ENCODE measurements around the gene IYD.
"Not testable (repeated sequence)": the region's sequence is repeated elsewhere in the genome, so short reads cannot be mapped to it uniquely, and the experiment has no call there.

Gene IYD

DNA sequence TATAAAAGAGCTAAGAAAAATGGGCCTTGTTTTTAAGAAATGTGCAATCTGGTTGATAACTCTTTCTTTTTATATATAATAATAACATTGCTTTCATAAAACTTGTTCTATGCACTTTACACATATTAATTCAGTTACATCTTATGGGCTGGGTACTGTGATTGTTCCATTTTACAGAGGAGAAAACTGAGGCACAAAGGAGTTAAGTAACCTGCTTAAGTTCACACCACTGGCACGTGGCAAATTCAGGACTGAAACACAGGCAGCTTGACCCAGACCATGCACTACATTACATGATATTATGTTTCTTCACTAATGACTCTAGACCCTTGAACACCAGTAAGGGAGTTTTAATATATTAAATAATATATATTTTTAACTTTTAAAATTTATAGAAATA is 15.4 kb upstream of the IYD start:
- no peaks in the 10 kb centered on the region for H3K4me1 ChIP-seq (ENCODE audit: control insufficient read depth, insufficient read depth, low read length)
- H3K36me3 ChIP-seq (ENCODE audit: control insufficient read depth, insufficient read depth, low read length): no peaks in the 10 kb centered on the region
- no peak overlapping the region for H3K9ac ChIP-seq (ENCODE audit: low read depth, low read length)
- no peaks in the 10 kb centered on the region for H3K27me3 ChIP-seq (ENCODE audit: control insufficient read depth, insufficient read depth, low read length)
- H3K4me3 ChIP-seq (ENCODE audit: low read depth, low read length): no peak overlapping the region
- no peaks in the 10 kb centered on the region for H3K9me3 ChIP-seq (ENCODE audit: control insufficient read depth, insufficient read depth, low read length)

DNA sequence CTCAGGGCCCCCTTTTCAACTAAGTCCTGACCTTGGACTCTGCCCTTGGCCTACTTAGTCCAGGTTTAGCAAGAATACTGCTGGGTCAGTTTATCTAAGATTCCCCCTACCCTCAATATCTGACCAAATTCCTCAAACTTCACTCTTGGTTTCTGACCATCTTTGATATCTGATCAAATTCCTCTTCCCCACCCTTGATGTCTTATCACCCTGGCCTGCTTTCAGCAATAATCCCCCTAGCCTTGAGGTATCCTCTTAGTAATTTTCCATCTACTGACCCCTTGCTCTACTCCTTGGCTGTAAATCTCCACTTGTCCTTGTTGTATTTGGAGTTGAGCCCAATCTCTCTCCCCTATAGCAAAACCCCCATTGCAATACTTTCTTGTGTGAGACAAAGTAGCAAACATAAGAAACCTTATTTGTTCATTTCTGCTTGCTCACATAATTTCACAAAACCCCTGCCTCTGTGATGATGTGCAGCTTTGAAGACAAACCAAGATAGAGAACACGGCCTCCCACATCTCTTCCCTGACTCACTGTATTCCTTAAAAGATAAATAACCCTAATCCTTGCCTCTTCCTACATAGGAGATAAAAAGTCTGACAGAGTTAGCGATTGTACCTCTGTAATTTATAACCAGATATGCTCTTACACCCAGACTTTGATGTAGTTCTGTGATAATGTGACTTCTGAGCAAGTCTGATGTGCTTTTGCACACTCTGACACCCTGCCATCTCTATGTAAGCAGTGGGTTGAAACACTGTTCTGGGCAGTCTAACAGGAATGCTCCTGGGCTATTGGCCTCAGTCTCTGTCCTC is 13.8 kb upstream of the IYD start:
- no peak overlapping the region for H3K4me3 ChIP-seq (ENCODE audit: low read depth, low read length)
- no peaks in the 10 kb centered on the region for H3K9me3 ChIP-seq (ENCODE audit: control insufficient read depth, insufficient read depth, low read length)
- H3K9ac ChIP-seq (ENCODE audit: low read depth, low read length): no peak overlapping the region

GRCh38 chr6:150355932-150356331 is 12.9 kb upstream of the IYD start:
- H3K27me3 ChIP-seq (ENCODE audit: control insufficient read depth, insufficient read depth, low read length): no peaks in the 10 kb centered on the region
- H3K4me3 ChIP-seq (ENCODE audit: low read depth, low read length): no peak overlapping the region
- no peak overlapping the region for H3K9ac ChIP-seq (ENCODE audit: low read depth, low read length)
- no peaks in the 10 kb centered on the region for H3K4me1 ChIP-seq (ENCODE audit: control insufficient read depth, insufficient read depth, low read length)
- H3K36me3 ChIP-seq (ENCODE audit: control insufficient read depth, insufficient read depth, low read length): no peaks in the 10 kb centered on the region
- no peaks in the 10 kb centered on the region for H3K9me3 ChIP-seq (ENCODE audit: control insufficient read depth, insufficient read depth, low read length)

More for the DNA sequence above, 13.8 kb upstream of the IYD start:
- Histone ChIP-seq H3K36me3 (ENCODE audit: control insufficient read depth, insufficient read depth, low read length) (no peaks in the 10 kb centered on the region), H3K4me1 (ENCODE audit: control insufficient read depth, insufficient read depth, low read length) (no peaks in the 10 kb centered on the region), H3K27me3 (ENCODE audit: control insufficient read depth, insufficient read depth, low read length) (no peaks in the 10 kb centered on the region)

- no peaks in the 10 kb centered on the region for H3K36me3 ChIP-seq (ENCODE audit: control insufficient read depth, insufficient read depth, low read length)
- no peaks in the 10 kb centered on the region for H3K27me3 ChIP-seq (ENCODE audit: control insufficient read depth, insufficient read depth, low read length)
- H3K9ac ChIP-seq (ENCODE audit: low read depth, low read length): no peak overlapping the region
- H3K4me3 ChIP-seq (ENCODE audit: low read depth, low read length): no peak overlapping the region
- H3K4me1 ChIP-seq (ENCODE audit: control insufficient read depth, insufficient read depth, low read length): no peaks in the 10 kb centered on the region
- H3K9me3 ChIP-seq (ENCODE audit: control insufficient read depth, insufficient read depth, low read length): no peaks in the 10 kb centered on the region
Measured at GRCh38 chr6:150361876-150362275, 6.9 kb upstream of the IYD start.

DNA sequence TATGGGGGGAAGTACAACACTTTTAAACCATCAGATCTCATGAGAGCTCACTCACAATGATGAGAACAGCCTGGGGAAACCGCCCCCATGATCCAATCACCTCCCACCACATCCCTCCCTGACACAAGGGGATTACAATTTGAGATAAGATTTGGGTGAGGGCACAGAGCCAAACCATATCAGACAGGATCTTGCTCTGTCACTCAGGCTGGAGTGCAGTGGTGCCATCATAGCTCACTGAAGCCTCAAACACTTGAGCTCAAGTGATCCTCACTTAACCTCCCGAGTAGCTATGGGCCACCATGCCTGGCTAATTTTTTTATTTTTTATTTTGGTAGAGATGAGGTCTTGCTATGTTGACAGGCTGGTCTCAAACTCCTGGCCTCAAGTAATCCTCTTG is 5.1 kb upstream of the IYD start:
- Histone ChIP-seq H3K4me1 (ENCODE audit: control insufficient read depth, insufficient read depth, low read length) (no peaks in the 10 kb centered on the region), H3K4me3 (ENCODE audit: low read depth, low read length) (no peak overlapping the region), H3K9ac (ENCODE audit: low read depth, low read length) (no peak overlapping the region), H3K9me3 (ENCODE audit: control insufficient read depth, insufficient read depth, low read length) (no peaks in the 10 kb centered on the region), H3K36me3 (ENCODE audit: control insufficient read depth, insufficient read depth, low read length) (no peaks in the 10 kb centered on the region), H3K27me3 (ENCODE audit: control insufficient read depth, insufficient read depth, low read length) (no peaks in the 10 kb centered on the region)

- H3K27me3 ChIP-seq (ENCODE audit: control insufficient read depth, insufficient read depth, low read length): no peaks in the 10 kb centered on the region
- no peaks in the 10 kb centered on the region for H3K36me3 ChIP-seq (ENCODE audit: control insufficient read depth, insufficient read depth, low read length)
- H3K4me1 ChIP-seq (ENCODE audit: control insufficient read depth, insufficient read depth, low read length): no peaks in the 10 kb centered on the region
- H3K9ac ChIP-seq (ENCODE audit: low read depth, low read length): no peak overlapping the region
- H3K4me3 ChIP-seq (ENCODE audit: low read depth, low read length): no peak overlapping the region
- no peaks in the 10 kb centered on the region for H3K9me3 ChIP-seq (ENCODE audit: control insufficient read depth, insufficient read depth, low read length)
Measured at GRCh38 chr6:150366118-150366778, 2.6 kb upstream of the IYD start.

DNA sequence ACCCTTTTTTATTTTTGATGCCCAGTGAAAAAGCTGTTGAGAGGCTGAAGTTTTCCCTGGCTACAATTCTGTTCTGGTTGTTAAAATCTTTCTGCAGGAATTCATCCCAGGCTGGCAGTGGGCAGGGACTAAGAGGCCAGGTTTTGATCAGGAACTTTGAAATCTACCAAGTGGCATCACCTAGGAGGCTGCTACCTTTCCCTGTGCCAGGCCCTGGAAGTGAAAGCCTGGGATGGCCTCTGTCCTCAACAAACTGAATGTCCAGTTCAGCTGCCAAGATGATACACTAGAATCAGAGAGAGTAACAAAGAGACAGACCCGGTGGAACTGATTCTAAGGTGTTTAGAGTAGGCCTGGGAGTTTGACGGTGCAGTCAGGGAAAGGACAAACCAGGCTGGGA is 596 bp downstream of the IYD start:
- H3K4me3 ChIP-seq (ENCODE audit: low read depth, low read length): no peak overlapping the region
- no peaks in the 10 kb centered on the region for H3K27me3 ChIP-seq (ENCODE audit: control insufficient read depth, insufficient read depth, low read length)
- no peaks in the 10 kb centered on the region for H3K9me3 ChIP-seq (ENCODE audit: control insufficient read depth, insufficient read depth, low read length)
- H3K36me3 ChIP-seq (ENCODE audit: control insufficient read depth, insufficient read depth, low read length): no peaks in the 10 kb centered on the region
- no peaks in the 10 kb centered on the region for H3K4me1 ChIP-seq (ENCODE audit: control insufficient read depth, insufficient read depth, low read length)
- no peak overlapping the region for H3K9ac ChIP-seq (ENCODE audit: low read depth, low read length)

- Histone ChIP-seq H3K36me3 (ENCODE audit: control insufficient read depth, insufficient read depth, low read length) (no peaks in the 10 kb centered on the region), H3K4me1 (ENCODE audit: control insufficient read depth, insufficient read depth, low read length) (no peaks in the 10 kb centered on the region), H3K4me3 (ENCODE audit: low read depth, low read length) (no peak overlapping the region), H3K27me3 (ENCODE audit: control insufficient read depth, insufficient read depth, low read length) (no peaks in the 10 kb centered on the region), H3K9ac (ENCODE audit: low read depth, low read length) (no peak overlapping the region), H3K9me3 (ENCODE audit: control insufficient read depth, insufficient read depth, low read length) (no peaks in the 10 kb centered on the region)
Measured at GRCh38 chr6:150370112-150370511, 1.3 kb downstream of the IYD start.

- no peak overlapping the region for H3K4me3 ChIP-seq (ENCODE audit: low read depth, low read length)
- no peaks in the 10 kb centered on the region for H3K4me1 ChIP-seq (ENCODE audit: control insufficient read depth, insufficient read depth, low read length)
- no peak overlapping the region for H3K9ac ChIP-seq (ENCODE audit: low read depth, low read length)
- H3K9me3 ChIP-seq (ENCODE audit: control insufficient read depth, insufficient read depth, low read length): no peaks in the 10 kb centered on the region
- H3K27me3 ChIP-seq (ENCODE audit: control insufficient read depth, insufficient read depth, low read length): no peaks in the 10 kb centered on the region
- no peaks in the 10 kb centered on the region for H3K36me3 ChIP-seq (ENCODE audit: control insufficient read depth, insufficient read depth, low read length)
Measured at GRCh38 chr6:150371356-150371755, 2.5 kb downstream of the IYD start.

- Histone ChIP-seq H3K36me3 (ENCODE audit: control insufficient read depth, insufficient read depth, low read length) (no peaks in the 10 kb centered on the region), H3K9me3 (ENCODE audit: control insufficient read depth, insufficient read depth, low read length) (no peaks in the 10 kb centered on the region), H3K4me3 (ENCODE audit: low read depth, low read length) (no peak overlapping the region), H3K27me3 (ENCODE audit: control insufficient read depth, insufficient read depth, low read length) (no peaks in the 10 kb centered on the region), H3K4me1 (ENCODE audit: control insufficient read depth, insufficient read depth, low read length) (no peaks in the 10 kb centered on the region), H3K9ac (ENCODE audit: low read depth, low read length) (no peak overlapping the region)
Measured at GRCh38 chr6:150372051-150372450, 3.2 kb downstream of the IYD start.

- Histone ChIP-seq H3K36me3 (ENCODE audit: control insufficient read depth, insufficient read depth, low read length) (no peaks in the 10 kb centered on the region), H3K4me1 (ENCODE audit: control insufficient read depth, insufficient read depth, low read length) (no peaks in the 10 kb centered on the region), H3K9me3 (ENCODE audit: control insufficient read depth, insufficient read depth, low read length) (no peaks in the 10 kb centered on the region), H3K4me3 (ENCODE audit: low read depth, low read length) (no peak overlapping the region), H3K27me3 (ENCODE audit: control insufficient read depth, insufficient read depth, low read length) (no peaks in the 10 kb centered on the region), H3K9ac (ENCODE audit: low read depth, low read length) (no peak overlapping the region)
Measured at GRCh38 chr6:150373260-150373701, 4.5 kb downstream of the IYD start.

GRCh38 chr6:150374346-150374745 is 5.5 kb downstream of the IYD start:
- not testable (repeated sequence) for H3K27me3 ChIP-seq (ENCODE audit: control insufficient read depth, insufficient read depth, low read length); H3K4me3 ChIP-seq (ENCODE audit: low read depth, low read length); H3K9ac ChIP-seq (ENCODE audit: low read depth, low read length); H3K36me3 ChIP-seq (ENCODE audit: control insufficient read depth, insufficient read depth, low read length); H3K9me3 ChIP-seq (ENCODE audit: control insufficient read depth, insufficient read depth, low read length); H3K4me1 ChIP-seq (ENCODE audit: control insufficient read depth, insufficient read depth, low read length)
